Measurements from ENCODE around the gene TMEM207. TPM values are rescaled to one million over a fixed set of nuclear protein-coding genes. Genes with fewer than 3 reads are reported as not detected.

Gene TMEM207
- total RNA-seq, 1 experiment from 2014 or later = not detected

GRCh38 chr3:190436331-190436730, 13.4 kb downstream of the TMEM207 start:
- H3K14ac ChIP-seq (ENCODE audit: insufficient read depth, low read length) = no peak overlapping the region
- Mint-ChIP-seq H3K4me3 (no peak overlapping the region), H3K27me3 (ENCODE audit: low read depth) (no peaks in the 10 kb centered on the region; the same call in none of the 2 replicates), H3K27ac (no peak overlapping the region), H3K4me1 (0 out of 4 replicates have a peak, but pooled peaks cover 0 to 2% of the 10 kb centered on the region in 2 experiments), H3K9me3 (peaks cover 0 to 2% of the 10 kb centered on the region in 2 experiments; a peak in 1 of 5 replicates), H3K36me3 (ENCODE audit: insufficient read depth in 1 of 3, low read depth in 3 of 3) (no peaks in the 10 kb centered on the region; a peak in 1 of 7 replicates)
- no peak overlapping the region for H4K5ac ChIP-seq (ENCODE audit: insufficient read length, low read depth, low read length)
- no peaks in the 10 kb centered on the region for H3K4me1 ChIP-seq (ENCODE audit: insufficient read depth, low read length)
- H3K23ac ChIP-seq (ENCODE audit: insufficient read length, low read depth, low read length) = no peak overlapping the region
- H4K8ac ChIP-seq (replicated peaks; ENCODE audit: insufficient read length, low read depth, low read length) = no peak overlapping the region
- H3K18ac ChIP-seq (ENCODE audit: insufficient read length, low read depth, low read length) = no peak overlapping the region
- no peak overlapping the region for H3K9ac ChIP-seq (ENCODE audit: extremely low read depth, insufficient read length, low read length)
- no peaks in the 10 kb centered on the region for H3K27me3 ChIP-seq (ENCODE audit: insufficient read depth, low read length)
- H3T11ph ChIP-seq (ENCODE audit: low read length) = no peak overlapping the region
- no peaks in the 10 kb centered on the region for H3K79me1 ChIP-seq (ENCODE audit: insufficient read depth, low read depth, low read length, poor library complexity, severe bottlenecking)
- DNase-seq = no peak
- H2BK20ac ChIP-seq (ENCODE audit: low read depth, low read length, poor library complexity, severe bottlenecking) = no peak overlapping the region
- H3K27ac ChIP-seq (ENCODE audit: insufficient read length, low read depth, low read length) = no peak overlapping the region
- H3K56ac ChIP-seq (ENCODE audit: insufficient read length, low read depth, low read length) = no peak overlapping the region
- no peak overlapping the region for H2AFZ ChIP-seq (ENCODE audit: low read length)
- H2BK15ac ChIP-seq (ENCODE audit: low read depth, low read length) = no peak overlapping the region
- H4K91ac ChIP-seq (ENCODE audit: insufficient read length, low read depth, low read length) = no peak overlapping the region
- no peak overlapping the region for H2BK12ac ChIP-seq (ENCODE audit: insufficient read length, low read depth, low read length)
- no CpG with 5 or more reads among the region's 2 CpGs for WGBS (ENCODE audit: extremely low coverage, insufficient read length, low lambda C conversion rate)
- no peak overlapping the region for H3K4ac ChIP-seq (ENCODE audit: low read depth, low read length)
- no peaks in the 10 kb centered on the region for H3K23me2 ChIP-seq (ENCODE audit: insufficient read length, low read depth, low read length, poor library complexity, severe bottlenecking)
- H3K4me2 ChIP-seq (ENCODE audit: insufficient read depth, insufficient read length, low read length) = no peak overlapping the region
- H2AK5ac ChIP-seq (ENCODE audit: insufficient read length, low read length) = no peak overlapping the region
- H3K79me2 ChIP-seq (ENCODE audit: insufficient read depth, low read length) = no peaks in the 10 kb centered on the region
- no peak overlapping the region for H2BK120ac ChIP-seq (ENCODE audit: low read depth, low read length, poor library complexity, severe bottlenecking)
- H3K9me3 ChIP-seq (ENCODE audit: control insufficient read depth, low read depth, low read length) = no peaks in the 10 kb centered on the region
- no peaks in the 10 kb centered on the region for H4K20me1 ChIP-seq (ENCODE audit: control insufficient read depth, insufficient read depth, insufficient read length)
- H2BK5ac ChIP-seq (ENCODE audit: insufficient read length, low read length) = no peak overlapping the region
- TF ChIP-seq CTCF (conservative IDR thresholded peaks at IDR 0.05) = no peak
